ENCODE results near the gene PDC.

GRCh38 chr1:186454981-186455380, 5.9 kb downstream of the PDC start:
- TF ChIP-seq CTCF (IDR thresholded peaks at IDR 0.05) = no peak
- no peak for TF ChIP-seq POLR2A (IDR thresholded peaks at IDR 0.05)
- no peak for TF ChIP-seq POLR2AphosphoS5 (IDR thresholded peaks at IDR 0.05; ENCODE audit: insufficient read depth in 1 of 2, low read depth in 1 of 2)

Measured in vagina (tissue), 2 donors.